Ureter (tissue), 1 donor: ENCODE results near the gene RGS8. TPM values are rescaled to one million over a fixed set of nuclear protein-coding genes. Genes with fewer than 3 reads are reported as not detected.

Source experiments
- DNase-seq: peaks from one replicate; pipeline ENCODE4 v3.0.0-alpha.2; 2020; ENCODE audit warnings: low spot score
- total RNA-seq: library from RNA; stranded (reverse); gene quantifications from one replicate; pipeline ENCODE4 v1.2.4, GENCODE V29; 2023
- donor health status: DM: yes; HTN: yes; CAD: no.

Gene RGS8, protein sequence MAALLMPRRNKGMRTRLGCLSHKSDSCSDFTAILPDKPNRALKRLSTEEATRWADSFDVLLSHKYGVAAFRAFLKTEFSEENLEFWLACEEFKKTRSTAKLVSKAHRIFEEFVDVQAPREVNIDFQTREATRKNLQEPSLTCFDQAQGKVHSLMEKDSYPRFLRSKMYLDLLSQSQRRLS
- total RNA-seq: not detected

DNA sequence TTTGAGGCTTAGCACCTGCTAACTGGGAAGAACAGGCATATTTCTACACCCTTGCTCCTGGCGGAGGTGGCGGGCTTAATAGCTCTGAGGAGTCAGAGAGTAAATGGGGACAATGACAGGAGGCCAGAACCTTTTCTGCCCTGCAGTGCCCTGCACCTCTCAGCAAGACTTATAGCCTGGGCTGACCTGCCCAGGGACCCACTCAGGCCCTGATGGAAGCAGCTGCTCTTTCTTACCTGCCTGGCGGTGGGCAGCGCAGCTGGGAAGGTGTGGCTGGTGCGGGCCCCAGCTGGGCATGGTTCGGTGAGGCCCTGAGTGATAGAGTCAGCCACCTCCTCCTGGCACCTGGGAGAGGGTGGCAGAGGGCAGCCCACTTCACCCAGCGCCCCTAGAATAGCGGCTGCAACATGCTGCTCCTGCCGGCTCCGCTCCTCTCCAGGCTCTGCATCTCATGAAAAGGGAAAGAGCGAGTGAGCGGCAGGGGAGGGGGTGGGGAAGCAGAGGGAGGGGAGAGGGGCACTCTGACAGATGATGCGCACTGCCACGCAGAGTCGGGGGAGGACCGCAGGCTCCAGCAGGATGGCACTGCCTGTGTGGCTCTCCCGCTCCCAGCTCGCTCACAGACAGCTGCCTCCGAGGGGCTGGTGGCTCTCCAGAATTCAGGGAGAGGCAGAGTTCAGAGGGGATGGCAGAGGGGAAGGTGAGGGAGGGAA is at the start of gene RGS8:
RGS8 (minus strand) TSS at position 472 of the 713 bp plus-strand sequence. CDS start 14,938 bp downstream, outside the sequence.
- no peak for DNase-seq

DNA sequence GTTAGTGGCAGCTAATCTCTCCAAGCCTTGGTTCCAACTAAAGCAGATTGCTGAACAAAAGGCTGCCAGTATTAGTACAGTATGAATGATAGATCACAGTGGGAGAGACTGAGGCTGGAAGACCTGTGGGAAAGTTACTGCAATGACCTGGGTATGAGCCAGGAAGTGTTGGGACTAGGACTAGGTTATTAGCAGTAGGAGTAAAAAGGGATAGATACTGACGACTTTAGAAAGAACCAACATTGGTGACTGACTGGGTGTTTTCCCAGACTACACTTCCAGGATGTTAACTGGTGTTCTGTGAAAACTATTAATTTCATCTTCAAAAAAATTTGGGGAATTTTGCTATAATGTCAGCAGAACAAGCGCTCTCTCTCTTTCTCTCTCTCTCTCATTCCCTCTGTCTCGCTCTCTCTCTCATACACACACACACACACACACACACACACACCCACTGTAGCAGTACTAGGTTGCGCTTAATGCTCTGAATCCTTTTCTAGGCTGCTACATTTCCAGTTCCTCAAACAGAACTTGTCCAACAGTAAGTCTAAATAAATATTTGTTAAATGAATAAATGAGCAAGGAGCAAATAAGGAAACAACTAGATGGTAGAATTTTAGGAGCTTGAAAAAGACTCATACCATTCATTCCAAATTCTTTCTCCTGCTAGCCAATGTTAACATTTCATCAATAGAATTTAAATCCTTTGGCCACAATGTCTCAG is 47.6 kb upstream of the RGS8 start:
- no peak for DNase-seq

DNA sequence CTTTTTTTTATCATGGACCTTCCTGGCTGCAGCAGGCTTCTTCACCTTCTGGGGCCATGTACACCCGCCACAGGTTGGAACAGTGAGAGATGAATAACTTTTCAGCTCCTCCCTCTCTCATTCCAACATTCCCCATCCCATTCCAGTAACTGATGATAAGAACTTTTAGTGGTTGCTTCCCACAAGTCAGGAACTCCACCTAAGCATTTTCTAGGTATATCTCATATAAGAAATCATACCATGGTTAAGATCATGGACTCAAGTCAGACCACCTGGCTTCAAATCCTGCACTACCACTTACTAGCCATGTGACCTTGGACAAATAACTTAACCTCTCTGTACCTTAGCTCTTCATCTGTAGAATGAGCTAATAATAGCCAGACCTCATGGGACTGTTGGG is 42.5 kb upstream of the RGS8 start:
- DNase-seq: no peak

DNA sequence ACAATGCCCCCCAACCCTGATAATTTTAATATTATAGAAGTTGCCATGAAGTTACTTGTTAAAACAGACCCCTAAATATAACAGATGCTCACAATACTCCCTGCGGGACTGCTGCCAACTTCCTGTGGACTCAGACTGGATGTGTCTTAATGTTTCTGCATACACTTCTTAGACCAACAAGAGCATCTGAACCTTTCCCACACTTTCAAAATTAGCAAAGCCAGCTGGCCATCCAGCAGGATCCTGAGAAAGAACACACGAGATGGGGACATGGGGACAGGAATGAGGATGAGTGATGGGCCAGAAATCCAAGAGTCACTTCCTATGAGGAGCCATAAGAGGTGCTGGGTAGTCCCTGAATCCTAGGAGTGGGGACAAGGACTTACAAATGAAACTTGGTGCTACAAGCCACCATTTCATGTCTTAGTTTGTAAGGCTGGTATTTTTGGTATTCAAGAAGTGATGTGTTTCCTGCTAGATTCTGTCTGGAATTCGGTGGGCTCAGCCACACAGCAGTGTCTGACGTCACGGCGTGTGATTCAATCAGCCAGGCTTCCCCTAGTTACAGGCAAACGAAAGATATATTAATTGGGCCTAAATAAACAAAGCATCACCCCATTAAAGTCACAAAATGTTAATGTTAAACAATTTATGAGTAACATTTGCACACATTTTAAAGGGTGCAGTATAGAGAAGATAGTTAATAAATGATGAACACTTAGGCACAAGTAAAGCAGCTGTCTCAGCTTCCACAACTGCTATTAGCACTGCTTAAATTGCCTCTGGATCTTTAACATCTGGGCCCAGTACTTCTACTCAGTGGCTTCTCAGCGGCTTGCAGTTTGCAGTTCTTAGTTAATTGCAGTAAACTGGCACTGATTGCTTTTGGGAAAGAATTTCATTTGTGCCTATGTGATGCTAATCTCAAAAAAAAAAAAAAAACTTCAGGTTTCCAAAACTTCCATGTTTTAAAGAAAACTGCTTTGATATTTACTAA is 41.2 kb upstream of the RGS8 start:
- no peak for DNase-seq

DNA sequence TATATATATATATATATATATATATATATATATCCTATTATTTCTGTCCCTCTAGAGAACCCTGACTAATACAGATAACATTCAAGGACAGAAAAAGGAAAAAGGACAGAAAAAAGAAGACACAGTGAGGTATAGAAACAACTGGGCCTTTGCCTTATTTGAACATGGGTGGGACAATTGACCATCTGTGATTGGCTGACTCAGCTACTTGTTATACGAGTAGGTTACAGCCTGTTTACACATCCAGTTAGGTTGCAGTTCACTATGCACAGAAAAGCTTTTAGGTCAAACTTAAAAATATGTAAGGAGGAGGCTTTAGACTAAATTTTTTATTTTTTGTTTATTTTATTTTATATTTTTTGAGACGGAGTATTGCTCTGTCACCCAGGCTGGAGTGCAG is 39.8 kb upstream of the RGS8 start:
- DNase-seq: no peak

DNA sequence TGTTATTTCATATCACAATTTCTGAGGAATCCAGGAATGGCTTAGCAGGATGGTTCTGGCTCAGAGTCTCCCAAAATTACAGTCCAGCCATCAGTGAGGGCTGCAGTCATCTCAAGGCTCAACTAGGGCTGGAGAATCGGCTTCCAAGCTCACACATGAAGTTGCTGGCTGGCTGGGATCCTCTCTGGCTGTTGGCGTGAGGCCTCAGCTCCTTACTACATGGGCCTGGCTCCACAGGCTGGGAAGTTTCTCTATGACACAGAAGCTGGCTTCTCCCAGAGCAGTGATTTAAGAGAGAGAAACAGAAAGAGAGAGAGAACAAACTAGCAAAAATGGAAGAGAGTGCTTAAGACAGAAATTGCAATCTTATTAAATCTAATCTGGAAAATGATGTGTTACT is 38.8 kb upstream of the RGS8 start:
- DNase-seq: no peak

DNA sequence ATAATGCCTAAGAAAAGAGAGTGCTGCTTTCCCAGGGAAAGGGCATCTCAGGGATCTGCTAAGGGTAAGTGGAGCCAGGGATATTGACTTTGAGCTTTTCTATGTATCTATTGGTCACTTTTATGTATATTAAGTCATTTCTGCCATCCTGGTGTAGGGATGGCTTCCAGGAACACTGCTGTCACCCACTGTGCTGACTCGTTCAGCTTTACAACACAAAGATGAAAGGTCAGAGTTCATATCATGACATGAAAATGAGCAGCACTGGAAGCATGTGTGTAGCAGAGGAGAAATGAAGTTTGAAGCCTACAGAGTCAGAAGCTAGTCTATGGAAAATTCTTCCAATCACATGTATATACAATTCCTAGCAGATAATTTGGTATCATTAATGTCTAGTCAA is 37.1 kb upstream of the RGS8 start:
- DNase-seq: no peak

DNA sequence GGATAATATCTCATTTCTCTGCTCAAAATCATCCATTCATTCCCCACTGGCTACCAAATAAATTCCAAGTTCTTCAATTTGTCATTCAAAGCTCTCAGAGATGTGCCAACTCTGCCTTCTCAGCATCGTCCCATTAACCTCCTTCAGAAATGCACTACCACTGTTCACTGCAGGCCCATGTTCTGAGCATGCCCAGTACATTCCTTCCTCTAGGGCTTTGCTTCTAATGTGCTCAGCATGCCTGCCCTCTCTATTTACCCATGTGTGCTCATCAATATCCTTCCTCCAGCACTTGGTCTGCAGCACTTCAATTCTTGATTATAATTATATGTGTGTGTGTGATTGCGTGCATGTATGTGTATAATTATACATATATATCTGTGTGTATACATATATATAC is 36.1 kb upstream of the RGS8 start:
- DNase-seq: no peak

DNA sequence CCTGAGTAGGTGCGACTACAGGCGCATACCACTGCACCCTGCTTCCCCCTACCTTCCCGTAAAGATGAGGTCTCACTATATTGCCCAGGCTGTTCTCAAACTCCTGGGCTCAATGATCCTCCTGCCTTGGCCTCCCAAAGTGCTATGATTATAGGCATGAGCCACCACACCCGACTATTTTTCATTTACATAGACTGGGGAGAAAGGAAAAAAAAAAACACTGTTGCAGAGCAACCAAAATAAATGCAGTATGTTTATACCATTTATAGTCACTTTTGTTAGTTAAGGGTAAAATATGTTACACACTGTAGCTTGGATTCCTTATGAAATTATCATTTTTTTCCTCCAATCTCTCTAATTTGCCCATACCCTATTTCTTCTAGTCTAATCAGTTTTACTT is 35.2 kb upstream of the RGS8 start:
- DNase-seq: no peak

DNA sequence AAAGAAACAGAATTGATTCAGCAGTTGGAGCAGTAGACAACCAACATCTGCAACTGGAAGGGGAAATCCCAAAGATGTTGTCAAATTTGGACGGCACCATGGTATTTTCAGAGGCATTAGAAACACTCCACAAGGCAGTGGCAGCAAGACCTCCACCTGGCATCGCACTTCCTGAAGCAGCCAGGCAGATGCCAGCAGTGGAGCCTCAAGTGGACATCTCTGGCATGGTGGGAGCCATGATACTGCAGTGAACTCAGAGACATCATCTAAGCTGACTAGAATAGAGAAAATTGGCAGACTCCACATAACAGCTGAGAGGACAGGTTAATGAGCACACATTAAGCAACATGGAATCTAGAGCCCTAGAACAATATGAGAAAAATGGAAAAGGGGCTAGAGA is 33.9 kb upstream of the RGS8 start:
- DNase-seq: no peak

DNA sequence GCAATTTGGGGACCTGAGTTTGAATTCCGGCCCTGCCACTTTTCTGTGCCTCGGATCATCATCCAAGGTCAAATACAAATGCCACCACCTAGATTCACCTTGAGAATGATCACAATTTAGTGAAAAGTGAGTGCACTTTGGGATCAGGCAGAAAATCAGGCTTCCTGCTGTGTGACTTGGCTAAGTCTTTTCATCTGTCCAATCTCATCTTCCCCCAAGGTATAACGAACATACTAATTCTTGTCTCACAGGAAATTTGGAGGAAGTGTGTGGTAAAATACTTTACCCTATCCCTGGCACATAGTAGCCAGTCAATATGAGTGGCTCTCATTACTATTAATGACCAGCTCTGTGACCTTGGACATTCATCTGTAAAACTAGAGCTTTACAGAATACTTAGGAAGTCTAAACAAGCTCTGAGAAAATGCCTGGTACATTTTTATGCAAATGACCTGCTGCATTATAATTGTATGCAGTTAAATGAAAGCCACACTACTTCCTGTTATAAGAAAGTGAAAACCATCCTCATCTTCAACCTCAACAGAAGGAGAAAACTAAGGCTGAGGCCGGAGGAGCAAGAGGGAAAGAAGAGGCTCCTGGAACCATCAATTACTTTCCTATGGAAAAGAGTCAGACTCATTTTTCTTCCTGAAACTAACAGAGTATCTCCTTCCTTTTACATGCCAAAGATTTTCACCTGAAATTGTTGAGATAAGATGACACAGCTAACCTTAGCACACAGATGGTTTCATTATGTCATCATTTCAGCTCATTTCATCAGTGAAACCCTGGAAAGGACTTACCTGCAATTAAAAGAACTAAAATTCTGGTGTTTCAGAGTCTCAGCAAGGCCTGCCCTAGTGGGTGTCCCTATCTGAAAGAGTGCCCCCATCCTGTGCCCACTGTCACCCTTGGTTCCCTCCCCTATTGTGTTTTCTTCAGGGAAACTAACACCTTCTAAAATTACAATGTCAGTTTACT is 32.6 kb upstream of the RGS8 start:
- DNase-seq: no peak

DNA sequence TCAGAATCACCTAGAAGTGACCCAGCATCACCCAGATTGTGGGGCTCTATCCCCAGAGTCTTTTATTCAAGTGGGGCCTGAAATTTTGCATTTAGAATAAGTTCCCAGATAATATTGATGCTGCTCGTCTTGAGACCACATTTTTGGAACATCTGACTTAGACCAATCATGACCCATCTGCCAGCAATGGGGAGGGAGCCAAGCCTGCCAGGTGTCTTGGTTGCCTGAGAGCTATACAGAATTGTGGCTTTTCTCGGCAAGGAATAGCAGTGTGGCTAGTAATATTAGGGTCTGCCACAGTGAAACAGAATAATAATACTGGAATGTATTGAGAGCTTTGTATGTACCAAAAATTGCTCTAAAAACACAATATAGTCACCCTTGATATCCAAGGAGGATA is 31.1 kb upstream of the RGS8 start:
- DNase-seq: no peak

DNA sequence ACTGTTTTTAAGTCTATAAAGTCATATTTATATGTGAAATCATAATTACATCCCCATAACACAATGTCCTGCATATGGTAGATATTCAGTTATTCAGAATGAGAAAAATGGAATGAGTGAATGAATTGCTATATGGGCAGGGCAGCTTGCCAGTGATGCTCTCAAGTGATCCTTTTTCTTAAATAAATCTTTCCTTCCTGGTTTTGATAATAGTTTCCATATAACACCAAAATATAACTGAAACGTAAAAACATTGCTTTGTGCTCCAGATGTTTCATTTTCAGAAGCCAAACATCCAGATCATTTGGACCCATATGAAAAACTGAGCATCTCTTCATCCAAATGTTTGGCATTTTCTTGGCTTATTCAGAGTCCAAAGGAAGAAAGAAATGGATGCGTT is 30.2 kb upstream of the RGS8 start:
- DNase-seq: no peak

DNA sequence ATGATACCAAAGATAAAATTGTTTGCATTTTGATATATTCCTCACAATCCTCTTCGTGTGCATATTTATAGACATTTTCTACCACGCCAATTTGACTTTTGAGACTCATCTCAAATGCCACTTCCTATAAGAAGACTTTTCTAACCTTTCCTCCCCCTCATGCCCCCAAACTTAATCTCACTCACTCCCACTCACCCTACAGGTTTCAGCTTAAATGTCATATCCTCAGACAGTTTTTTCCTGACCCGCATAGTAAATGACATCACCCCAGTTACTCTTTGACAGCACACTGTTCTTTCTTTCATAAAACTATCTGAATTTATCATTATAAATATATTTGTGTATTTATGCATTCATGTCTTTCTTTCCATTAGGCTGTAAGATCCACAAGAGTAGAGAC is 29.6 kb upstream of the RGS8 start:
- DNase-seq: no peak

DNA sequence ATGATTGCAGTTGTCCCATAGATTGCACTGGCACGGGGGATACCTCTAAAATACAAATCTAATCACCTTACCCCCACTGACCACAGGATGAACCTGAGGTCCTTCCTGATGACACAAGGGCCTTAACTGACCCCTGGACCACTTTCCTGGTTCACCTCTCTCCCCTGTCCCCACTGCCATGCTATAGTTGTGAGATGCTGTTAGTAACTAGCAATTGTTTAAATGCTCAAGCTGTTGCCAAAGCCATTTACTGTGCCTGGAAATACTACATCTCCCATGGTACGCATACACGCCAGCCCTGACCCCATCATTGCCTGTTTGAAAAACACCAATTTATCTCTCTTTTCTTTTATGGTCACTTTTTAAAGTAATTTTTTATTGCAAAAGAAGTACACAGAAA is 29.1 kb upstream of the RGS8 start:
- no peak for DNase-seq

DNA sequence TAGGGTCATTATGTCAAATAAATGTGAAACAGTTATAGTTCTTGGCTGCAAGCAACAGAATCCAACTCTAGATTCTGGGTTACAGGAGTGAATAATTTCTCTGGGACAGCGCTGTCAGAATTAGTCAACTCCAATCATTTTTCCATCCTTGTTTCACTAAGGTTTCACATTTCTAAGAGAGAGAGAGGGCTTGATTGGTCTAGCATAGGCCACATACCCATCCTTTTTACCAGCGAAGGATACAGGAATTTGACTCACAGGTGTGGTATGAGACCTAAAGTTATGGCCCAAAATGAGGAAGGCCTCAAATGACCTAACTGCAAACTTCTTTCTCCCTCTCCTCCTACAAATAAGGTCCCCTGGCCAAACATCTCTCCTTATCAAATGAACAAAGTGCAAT is 25.5 kb upstream of the RGS8 start:
- no peak for DNase-seq

DNA sequence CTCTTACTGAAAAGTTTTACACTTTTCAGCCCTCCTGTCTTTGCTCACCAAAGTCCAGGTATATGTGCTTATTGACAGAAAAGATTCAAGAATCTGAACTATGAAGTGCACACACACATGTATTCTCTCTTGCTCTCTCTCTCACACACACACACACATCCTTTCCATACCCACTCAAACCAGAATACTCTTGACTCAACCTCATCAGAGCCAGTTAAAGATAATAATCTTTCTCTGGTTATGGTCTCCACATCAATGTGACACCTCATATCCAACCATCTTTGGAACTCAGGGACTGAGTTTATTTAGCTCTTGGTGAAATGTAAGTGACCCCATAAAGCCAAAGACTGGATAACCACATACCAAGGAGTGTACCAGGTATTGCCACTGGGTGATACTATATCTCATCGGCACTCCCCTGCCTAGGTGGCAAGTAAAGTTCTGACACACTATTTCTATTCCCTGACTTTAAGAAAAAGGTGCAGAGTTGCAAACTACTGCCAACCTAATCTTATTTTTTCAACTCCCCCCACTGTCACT is 24.9 kb upstream of the RGS8 start:
- DNase-seq: no peak

DNA sequence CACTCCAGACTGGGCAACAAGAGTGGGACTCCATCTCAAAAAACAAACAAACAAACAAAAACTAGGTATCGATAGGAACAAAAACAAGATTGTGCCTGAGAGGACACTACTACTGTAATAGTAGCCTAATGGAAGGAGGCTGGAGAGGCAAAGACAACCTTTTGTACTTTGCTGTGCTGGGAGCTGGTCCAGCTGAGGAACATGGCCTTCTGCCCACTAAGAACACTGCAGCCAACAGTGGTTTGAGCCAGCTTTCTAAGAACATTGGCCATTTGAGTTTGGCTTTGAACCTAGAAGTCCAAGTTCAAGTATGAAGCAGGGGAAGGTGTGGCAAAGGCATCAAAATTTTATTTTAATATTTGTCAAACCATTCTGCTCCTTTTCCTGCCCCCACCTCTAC is 22.7 kb upstream of the RGS8 start:
- DNase-seq: no peak

DNA sequence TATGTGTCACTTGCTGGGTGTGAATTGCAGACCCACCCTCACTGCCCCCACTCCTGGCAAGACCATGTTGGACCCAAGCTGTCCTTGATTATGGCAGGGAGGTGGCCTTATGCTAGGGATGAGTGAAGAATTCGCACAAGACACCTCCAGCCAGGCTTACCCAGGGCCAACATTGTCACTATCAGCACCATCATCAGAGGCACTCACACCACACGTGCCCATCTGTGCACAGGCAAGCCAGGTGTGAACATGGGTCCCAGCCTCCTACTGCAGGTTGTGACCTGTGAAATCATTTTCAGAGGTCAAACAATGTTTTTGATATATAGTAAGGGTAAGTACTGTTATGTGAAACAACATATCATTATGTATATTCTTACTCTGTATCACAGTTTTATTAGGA is 20.3 kb upstream of the RGS8 start:
- DNase-seq: no peak

DNA sequence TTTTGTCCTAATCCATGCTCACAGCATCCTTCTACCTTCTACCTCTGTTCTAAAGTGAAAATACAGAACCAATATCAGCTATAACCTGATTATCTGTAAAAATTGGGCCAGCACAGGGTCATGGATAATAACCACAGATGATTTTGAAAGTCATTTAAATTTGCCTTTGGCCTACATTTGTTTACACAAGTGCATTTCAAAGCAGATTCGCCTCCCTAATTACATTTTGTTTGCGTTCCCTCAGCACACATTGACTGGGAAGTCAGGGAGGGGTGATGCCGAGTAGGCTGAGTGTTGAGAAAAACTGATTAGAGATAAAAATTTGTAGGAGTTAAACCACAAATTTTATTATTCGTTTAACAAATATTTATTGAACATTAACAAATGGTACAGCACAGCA is 19.2 kb upstream of the RGS8 start:
- no peak for DNase-seq
